A549 (cell line): ENCODE data around the gene CANT1. TPM values are rescaled to one million over a fixed set of nuclear protein-coding genes. Genes with fewer than 3 reads are reported as not detected.
A peak's percentile ranks its signal among the peaks of the same experiment; 100 is the strongest.

ENCODE experiments used
- ATAC-seq, 2 experiments: fragments of 200-7000 bp in 1 of 2; fragments of >200 bp in 1 of 2; cut with Nextera tagmentation in 1 of 2; cut with Tn5 transposase in 1 of 2; 3 replicates each; pipeline versions ENCODE4 v1.8.0 to v1.9.1; 2018 to 2020; ENCODE audit warnings: mild to moderate bottlenecking in 1 of 2, moderate library complexity in 1 of 2
- CTCF ChIA-PET: fragments of 300-600 bp; sonication (Branson Sonifier 250); formaldehyde crosslinking; extraction: SDS; loops from one replicate; lab custom pipeline; 2021; ENCODE audit warnings: antibody characterized with exemption, inconsistent platforms; lab: Yijun Ruan, JAX
- POLR2A ChIA-PET: fragments of 350-600 bp; formaldehyde crosslinking; extraction: SDS; loops from one replicate; lab custom pipeline; 2021; ENCODE audit warnings: antibody characterized with exemption, inconsistent platforms; lab: Yijun Ruan, JAX
- DNase-seq, 2 experiments: peaks; one replicate each; pipeline versions ENCODE4 v3.0.0 to v3.0.0-alpha.2; 2011 to 2016; ENCODE audit warnings: low read depth in 1 of 2, low spot score in 1 of 2
- FAIRE-seq: peaks from 2 replicates; lab custom pipeline; 2011; peaks lifted over from hg19 to GRCh38; lab: Jason Lieb, UNC
- H3K27ac ChIP-seq, 2 experiments: fragments of >200 bp; sonication (Bioruptor Twin); formaldehyde crosslinking; 3 replicates each; pipeline ENCODE4 v1.5.1; 2016 to 2017
- H3K4me1 ChIP-seq: fragments of >200 bp; sonication (Bioruptor Twin); formaldehyde crosslinking; 3 replicates; pipeline ENCODE4 v1.6.1; 2016
- H3K4me2 ChIP-seq: fragments of >200 bp; sonication (Bioruptor Twin); formaldehyde crosslinking; 3 replicates; pipeline ENCODE4 v1.6.1; 2016
- H3K4me3 ChIP-seq: fragments of >200 bp; sonication (Bioruptor Twin); formaldehyde crosslinking; 3 replicates; pipeline ENCODE4 v1.5.1; 2016
- H3K9me3 ChIP-seq: fragments of >200 bp; sonication (Bioruptor Twin); formaldehyde crosslinking; 3 replicates; pipeline ENCODE4 v1.6.1; 2016
- BHLHE40 ChIP-seq: IDR thresholded peaks from 2 replicates; pipeline ENCODE4 v1.6.1; 2012; ENCODE audit warnings: low read depth, low read length, inconsistent platforms
- CEBPB ChIP-seq, 2 experiments: fragments of >200 bp in 1 of 2; sonication (Bioruptor Twin) in 1 of 2; formaldehyde crosslinking in 1 of 2; IDR thresholded peaks; 2 replicates each; pipeline ENCODE4 v1.6.1; 2012 to 2016
- EHF ChIP-seq: fragments of 250-450 bp; sonication (Bioruptor Pico); IDR thresholded peaks from 2 replicates; pipeline ENCODE4 v1.5.0; 2020; ENCODE audit warnings: mild to moderate bottlenecking
- EHMT2 ChIP-seq: fragments of 200-600 bp; sonication (generic); IDR thresholded peaks from 2 replicates; pipeline ENCODE4 v1.6.1; 2016; ENCODE audit warnings: antibody characterized with exemption, low read depth, mild to moderate bottlenecking, moderate library complexity
- HEYL ChIP-seq: fragments of 250-450 bp; sonication (Bioruptor Pico); IDR thresholded peaks from 2 replicates; pipeline ENCODE4 v1.8.0; 2021; ENCODE audit warnings: mild to moderate bottlenecking, moderate library complexity
- HOXA7 ChIP-seq: fragments of 250-450 bp; sonication (Bioruptor Pico); IDR thresholded peaks from 2 replicates; pipeline ENCODE4 v1.5.0; 2020; ENCODE audit warnings: mild to moderate bottlenecking, moderate library complexity
- JUNB ChIP-seq: fragments of >200 bp; sonication (Bioruptor Twin); formaldehyde crosslinking; IDR thresholded peaks from 2 replicates; pipeline ENCODE4 v1.6.1; 2016
- KDM5A ChIP-seq: fragments of 200-600 bp; sonication (generic); IDR thresholded peaks from 2 replicates; pipeline ENCODE4 v1.6.1; 2016; ENCODE audit warnings: antibody characterized with exemption, mild to moderate bottlenecking
- MAFK ChIP-seq: fragments of 450-650 bp; IDR thresholded peaks from 2 replicates; pipeline ENCODE4 v1.6.1; 2014; ENCODE audit not compliant: partially characterized antibody
- MAZ ChIP-seq: fragments of 150-350 bp; IDR thresholded peaks from 2 replicates; pipeline ENCODE4 v1.6.1; 2014; ENCODE audit warnings: antibody characterized with exemption, low read depth, low read length, borderline replicate concordance
- MYC ChIP-seq: IDR thresholded peaks from 2 replicates; pipeline ENCODE4 v1.6.1; 2012; ENCODE audit warnings: mild to moderate bottlenecking, inconsistent platforms, low read length, improper control_type of control experiment, borderline replicate concordance
- NFE2L2 ChIP-seq: fragments of 150-350 bp; conservative IDR thresholded peaks from 2 replicates; pipeline ENCODE4 v1.6.1; 2014; ENCODE audit warnings: low read length
- POLR2A ChIP-seq: IDR thresholded peaks from 2 replicates; pipeline ENCODE4 v1.6.1; 2012; ENCODE audit warnings: mild to moderate bottlenecking, low read length
- RCOR1 ChIP-seq: fragments of 150-350 bp; IDR thresholded peaks from 2 replicates; pipeline ENCODE4 v1.6.1; 2014; ENCODE audit warnings: antibody characterized with exemption, low read length, low read depth
- SMC3 ChIP-seq: fragments of >200 bp; sonication (Bioruptor Twin); formaldehyde crosslinking; IDR thresholded peaks from 3 replicates; pipeline ENCODE4 v1.6.1; 2018; ENCODE audit warnings: inconsistent platforms
- ZC3H11A ChIP-seq: fragments of 450-650 bp; IDR thresholded peaks from 2 replicates; pipeline ENCODE4 v1.6.1; 2014; ENCODE audit warnings: antibody characterized with exemption, mild to moderate bottlenecking
- ZFP36 ChIP-seq: fragments of 450-650 bp; IDR thresholded peaks from 2 replicates; pipeline ENCODE4 v1.6.1; 2014; ENCODE audit warnings: borderline replicate concordance; ENCODE audit not compliant: partially characterized antibody
- ZNF302 ChIP-seq: fragments of 250-450 bp; sonication (Bioruptor Pico); IDR thresholded peaks from 2 replicates; pipeline ENCODE4 v1.9.0; 2021; ENCODE audit warnings: inconsistent platforms, mild to moderate bottlenecking, moderate library complexity
- WGBS: methylation state at CpG from one replicate; pipeline ENCODE4 v1.1.6; 2017; ENCODE audit errors: missing lambda C conversion rate; 5-methylcytosine and 5-hydroxymethylcytosine counted together
- polyA plus RNA-seq, 4 experiments: library from polyadenylated mRNA; depleted of rRNA in 3 of 4; stranded (reverse); fragments of >200 nt; fragmentation: RNase III in 1 of 4; extraction: RNeasy Plus Mini Kit Qiagen cat#74134 plus additional on column Dnase treatment in 1 of 4; gene quantifications; 2 replicates in 3 of 4; 3 replicates in 1 of 4; pipeline ENCODE4 v1.2.3, GENCODE V29; 2011 to 2017
- TF ChIP-seq, protein P1 (sequence below): IDR thresholded peaks from 2 replicates; pipeline ENCODE4 v1.6.1; 2012
- TF ChIP-seq, protein P2 (sequence below): IDR thresholded peaks from 2 replicates; pipeline ENCODE4 v1.6.1; 2012; ENCODE audit warnings: low read depth, borderline replicate concordance
- TF ChIP-seq, protein P3 (sequence below): fragments of >200 bp; sonication (Bioruptor Twin); formaldehyde crosslinking; IDR thresholded peaks from 3 replicates; pipeline ENCODE4 v1.5.1; 2016
- TF ChIP-seq, protein P4 (sequence below): fragments of 200-600 bp; sonication (generic); IDR thresholded peaks from 2 replicates; pipeline ENCODE4 v1.6.1; 2016; ENCODE audit warnings: antibody characterized with exemption, mild to moderate bottlenecking, moderate library complexity

CANT1 gene
- polyA plus RNA-seq, 2 of the 4 experiments (the other 2 are of a cell fraction): 65.5 to 67.6 TPM

DNA sequence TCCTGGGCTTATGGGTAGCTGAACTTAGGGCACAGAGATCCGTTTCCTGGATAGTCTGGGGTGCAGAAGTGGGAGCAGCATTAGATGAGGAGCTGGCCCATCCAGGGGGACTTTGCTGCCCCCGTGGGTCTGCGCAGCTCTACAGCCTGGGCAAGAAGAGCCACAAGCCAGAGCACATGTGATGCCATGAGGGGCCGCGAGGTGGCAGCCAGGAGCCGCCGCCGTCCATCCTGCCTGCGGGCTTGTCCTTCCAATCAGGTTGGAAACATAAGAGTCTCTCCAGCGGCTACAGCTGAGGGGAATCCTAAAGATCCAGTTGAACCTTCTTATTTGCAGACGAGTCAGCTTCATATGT is 36.3 kb upstream of the CANT1 start (continued):
- TF ChIP-seq, protein P1, sequence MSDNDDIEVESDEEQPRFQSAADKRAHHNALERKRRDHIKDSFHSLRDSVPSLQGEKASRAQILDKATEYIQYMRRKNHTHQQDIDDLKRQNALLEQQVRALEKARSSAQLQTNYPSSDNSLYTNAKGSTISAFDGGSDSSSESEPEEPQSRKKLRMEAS: peak; percentile 61

GRCh38 chr17:79045001-79045729 is 35.6 kb upstream of the CANT1 start:
- WGBS: 54% methylated on average over 15 of the region's 15 CpGs
- ATAC-seq: no peak
- TF ChIP-seq POLR2A (no peak), SMC3 (no peak), JUNB (no peak), NFE2L2 (no peak), HOXA7 (CRISPR knock-in tag) (no peak)
- TF ChIP-seq, protein P2, sequence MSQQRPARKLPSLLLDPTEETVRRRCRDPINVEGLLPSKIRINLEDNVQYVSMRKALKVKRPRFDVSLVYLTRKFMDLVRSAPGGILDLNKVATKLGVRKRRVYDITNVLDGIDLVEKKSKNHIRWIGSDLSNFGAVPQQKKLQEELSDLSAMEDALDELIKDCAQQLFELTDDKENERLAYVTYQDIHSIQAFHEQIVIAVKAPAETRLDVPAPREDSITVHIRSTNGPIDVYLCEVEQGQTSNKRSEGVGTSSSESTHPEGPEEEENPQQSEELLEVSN: no peak
- Histone ChIP-seq H3K4me1 (peaks cover 10% of the 10 kb centered on the region), H3K9me3 (no peaks in the 10 kb centered on the region), H3K4me2 (no peak overlapping the region), H3K27ac (no peak overlapping the region), H3K4me3 (no peak overlapping the region)
- FAIRE-seq: no peak
- ChIA-PET CTCF (interaction anchor here (0.6 to 11.9 kb wide), 47 partner anchors 7 to 693 kb away, joined by 3 to 289 read pairs (median 5); partner anchors contain the start of genes CANT1 and ENGASE), POLR2A (interaction anchor here (1.2 to 1.5 kb wide), 2 partner anchors 8 to 29 kb away, joined by 3 read pairs; partner anchors contain the start of gene ENGASE)
- no peak for DNase-seq

DNA sequence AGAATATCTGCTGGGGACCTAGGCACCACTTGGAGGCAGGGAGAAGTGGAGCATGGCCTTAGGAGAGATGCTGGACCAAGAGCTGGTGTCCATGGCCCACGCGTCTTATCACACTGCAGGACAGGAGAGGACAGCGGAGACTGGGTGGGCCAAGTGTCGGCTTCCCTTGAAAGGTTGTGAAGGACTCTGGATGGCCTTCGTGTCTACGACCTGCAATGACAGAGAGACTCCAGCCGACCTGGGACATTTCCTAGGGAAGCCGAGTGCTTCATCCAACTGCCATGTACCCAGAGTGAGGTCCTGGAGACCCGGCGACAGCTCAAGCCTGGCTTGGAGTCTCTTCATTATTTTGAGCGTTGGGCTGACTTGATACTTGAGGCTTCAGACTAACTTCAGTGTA is 34.9 kb upstream of the CANT1 start:
- no peak for ATAC-seq
- POLR2A ChIA-PET: interaction anchor here (1.2 kb wide), 1 partner anchor 8 kb away, joined by 3 read pairs; no protein-coding TSS in a partner anchor
- no peak overlapping the region for H3K4me2 ChIP-seq
- H3K9me3 ChIP-seq: no peaks in the 10 kb centered on the region
- 79% methylated on average over 11 of the region's 11 CpGs for WGBS
- TF ChIP-seq MYC (no peak), MAFK (no peak), RCOR1 (no peak), EHF (CRISPR knock-in tag) (no peak), MAZ (no peak), CEBPB (IDR thresholded peaks at IDR 0.05) (no peak), KDM5A (no peak), ZFP36 (no peak), ZC3H11A (no peak), EHMT2 (no peak), HEYL (CRISPR knock-in tag) (no peak), ZNF302 (CRISPR knock-in tag) (no peak), BHLHE40 (no peak)
- TF ChIP-seq, protein P3, sequence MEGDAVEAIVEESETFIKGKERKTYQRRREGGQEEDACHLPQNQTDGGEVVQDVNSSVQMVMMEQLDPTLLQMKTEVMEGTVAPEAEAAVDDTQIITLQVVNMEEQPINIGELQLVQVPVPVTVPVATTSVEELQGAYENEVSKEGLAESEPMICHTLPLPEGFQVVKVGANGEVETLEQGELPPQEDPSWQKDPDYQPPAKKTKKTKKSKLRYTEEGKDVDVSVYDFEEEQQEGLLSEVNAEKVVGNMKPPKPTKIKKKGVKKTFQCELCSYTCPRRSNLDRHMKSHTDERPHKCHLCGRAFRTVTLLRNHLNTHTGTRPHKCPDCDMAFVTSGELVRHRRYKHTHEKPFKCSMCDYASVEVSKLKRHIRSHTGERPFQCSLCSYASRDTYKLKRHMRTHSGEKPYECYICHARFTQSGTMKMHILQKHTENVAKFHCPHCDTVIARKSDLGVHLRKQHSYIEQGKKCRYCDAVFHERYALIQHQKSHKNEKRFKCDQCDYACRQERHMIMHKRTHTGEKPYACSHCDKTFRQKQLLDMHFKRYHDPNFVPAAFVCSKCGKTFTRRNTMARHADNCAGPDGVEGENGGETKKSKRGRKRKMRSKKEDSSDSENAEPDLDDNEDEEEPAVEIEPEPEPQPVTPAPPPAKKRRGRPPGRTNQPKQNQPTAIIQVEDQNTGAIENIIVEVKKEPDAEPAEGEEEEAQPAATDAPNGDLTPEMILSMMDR: no peak
- TF ChIP-seq, protein P4, sequence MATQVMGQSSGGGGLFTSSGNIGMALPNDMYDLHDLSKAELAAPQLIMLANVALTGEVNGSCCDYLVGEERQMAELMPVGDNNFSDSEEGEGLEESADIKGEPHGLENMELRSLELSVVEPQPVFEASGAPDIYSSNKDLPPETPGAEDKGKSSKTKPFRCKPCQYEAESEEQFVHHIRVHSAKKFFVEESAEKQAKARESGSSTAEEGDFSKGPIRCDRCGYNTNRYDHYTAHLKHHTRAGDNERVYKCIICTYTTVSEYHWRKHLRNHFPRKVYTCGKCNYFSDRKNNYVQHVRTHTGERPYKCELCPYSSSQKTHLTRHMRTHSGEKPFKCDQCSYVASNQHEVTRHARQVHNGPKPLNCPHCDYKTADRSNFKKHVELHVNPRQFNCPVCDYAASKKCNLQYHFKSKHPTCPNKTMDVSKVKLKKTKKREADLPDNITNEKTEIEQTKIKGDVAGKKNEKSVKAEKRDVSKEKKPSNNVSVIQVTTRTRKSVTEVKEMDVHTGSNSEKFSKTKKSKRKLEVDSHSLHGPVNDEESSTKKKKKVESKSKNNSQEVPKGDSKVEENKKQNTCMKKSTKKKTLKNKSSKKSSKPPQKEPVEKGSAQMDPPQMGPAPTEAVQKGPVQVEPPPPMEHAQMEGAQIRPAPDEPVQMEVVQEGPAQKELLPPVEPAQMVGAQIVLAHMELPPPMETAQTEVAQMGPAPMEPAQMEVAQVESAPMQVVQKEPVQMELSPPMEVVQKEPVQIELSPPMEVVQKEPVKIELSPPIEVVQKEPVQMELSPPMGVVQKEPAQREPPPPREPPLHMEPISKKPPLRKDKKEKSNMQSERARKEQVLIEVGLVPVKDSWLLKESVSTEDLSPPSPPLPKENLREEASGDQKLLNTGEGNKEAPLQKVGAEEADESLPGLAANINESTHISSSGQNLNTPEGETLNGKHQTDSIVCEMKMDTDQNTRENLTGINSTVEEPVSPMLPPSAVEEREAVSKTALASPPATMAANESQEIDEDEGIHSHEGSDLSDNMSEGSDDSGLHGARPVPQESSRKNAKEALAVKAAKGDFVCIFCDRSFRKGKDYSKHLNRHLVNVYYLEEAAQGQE: no peak
- peaks cover 17% of the 10 kb centered on the region for H3K4me1 ChIP-seq
- no peak overlapping the region for H3K4me3 ChIP-seq
- no peak for FAIRE-seq
- no peak for DNase-seq
- CTCF ChIA-PET: interaction anchor here (0.7 to 11.9 kb wide), 17 partner anchors 8 to 357 kb away, joined by 3 to 289 read pairs (median 10); partner anchors contain the start of gene ENGASE
- H3K27ac ChIP-seq: no peak overlapping the region
